Neutrophil (primary cell): Measurements from ENCODE around the gene ZMIZ2.

ENCODE experiments used
- H3K27ac ChIP-seq: fragments of 200-600 bp; sonication (generic); 2 replicates; pipeline ENCODE4 v1.5.1; 2016; ENCODE audit warnings: mild to moderate bottlenecking, moderate library complexity
- H3K27me3 ChIP-seq: fragments of 200-600 bp; sonication (generic); 2 replicates; pipeline ENCODE4 v1.6.0; 2016; ENCODE audit warnings: mild to moderate bottlenecking
- H3K36me3 ChIP-seq: fragments of 200-600 bp; sonication (generic); 2 replicates; pipeline ENCODE4 v1.5.1; 2017
- H3K4me1 ChIP-seq, 2 experiments: fragments of 200-600 bp in 1 of 2; sonication (generic) in 1 of 2; 1 replicate in 1 of 2; 2 replicates in 1 of 2; pipeline versions ENCODE4 v1.5.1 to v1.6.1; 2013 to 2016; ENCODE audit warnings: low read depth in 1 of 2, low read length in 1 of 2, mild to moderate bottlenecking in 1 of 2, moderate library complexity in 1 of 2; ENCODE audit not compliant: control insufficient read depth in 1 of 2, insufficient read depth in 1 of 2
- H3K4me3 ChIP-seq, 2 experiments: fragments of 200-600 bp in 1 of 2; sonication (generic) in 1 of 2; 1 replicate in 1 of 2; 2 replicates in 1 of 2; pipeline ENCODE4 v1.5.1; 2013 to 2016; ENCODE audit warnings: low read depth in 1 of 2, low read length in 1 of 2, mild to moderate bottlenecking in 1 of 2, moderate library complexity in 1 of 2
- H3K9me3 ChIP-seq: fragments of 200-600 bp; sonication (generic); 2 replicates; pipeline ENCODE4 v1.5.1; 2016
- CTCF ChIP-seq: fragments of 200-600 bp; sonication (generic); IDR thresholded peaks from 2 replicates; pipeline ENCODE4 v1.5.1; 2016; ENCODE audit warnings: antibody characterized with exemption

Gene ZMIZ2

GRCh38 chr7:44762300-44762699, 13.7 kb downstream of the ZMIZ2 start:
- no peak for TF ChIP-seq CTCF
- Histone ChIP-seq H3K27ac (no peak overlapping the region), H3K27me3 (no peaks in the 10 kb centered on the region), H3K4me1 (peaks cover 0 to 7% of the 10 kb centered on the region in 2 experiments), H3K4me3 (no peak overlapping the region), H3K9me3 (no peaks in the 10 kb centered on the region), H3K36me3 (peaks cover 97% of the 10 kb centered on the region)

- no peak overlapping the region for H3K4me3 ChIP-seq
- H3K4me1 ChIP-seq = peaks cover 0 to 7% of the 10 kb centered on the region in 2 experiments
- no peaks in the 10 kb centered on the region for H3K9me3 ChIP-seq
- peaks cover 97% of the 10 kb centered on the region for H3K36me3 ChIP-seq
- no peak for TF ChIP-seq CTCF
- H3K27me3 ChIP-seq = no peaks in the 10 kb centered on the region
- no peak overlapping the region for H3K27ac ChIP-seq
Measured at GRCh38 chr7:44762726-44763522, 14.3 kb downstream of the ZMIZ2 start.

GRCh38 chr7:44764081-44764480, 15.4 kb downstream of the ZMIZ2 start:
- no peak for TF ChIP-seq CTCF
- Histone ChIP-seq H3K27me3 (no peaks in the 10 kb centered on the region), H3K9me3 (no peaks in the 10 kb centered on the region), H3K27ac (no peak overlapping the region), H3K4me3 (no peak overlapping the region), H3K4me1 (peaks cover 0 to 7% of the 10 kb centered on the region in 2 experiments), H3K36me3 (peaks cover 96% of the 10 kb centered on the region)

- peaks cover 87% of the 10 kb centered on the region for H3K36me3 ChIP-seq
- H3K4me3 ChIP-seq = no peak overlapping the region
- H3K27ac ChIP-seq = no peak overlapping the region
- H3K4me1 ChIP-seq = peaks cover 0 to 7% of the 10 kb centered on the region in 2 experiments
- H3K9me3 ChIP-seq = no peaks in the 10 kb centered on the region
- H3K27me3 ChIP-seq = no peaks in the 10 kb centered on the region
- no peak for TF ChIP-seq CTCF
Measured at GRCh38 chr7:44764665-44765578, 16.3 kb downstream of the ZMIZ2 start.

GRCh38 chr7:44765579-44766415, 17.1 kb downstream of the ZMIZ2 start:
- Histone ChIP-seq H3K4me3 (no peak overlapping the region), H3K27ac (no peak overlapping the region), H3K4me1 (peaks cover 0 to 7% of the 10 kb centered on the region in 2 experiments), H3K36me3 (peaks cover 78% of the 10 kb centered on the region), H3K27me3 (no peaks in the 10 kb centered on the region), H3K9me3 (no peaks in the 10 kb centered on the region)
- no peak for TF ChIP-seq CTCF
